Measurements from ENCODE around the gene BSND. TPM values are rescaled to one million over a fixed set of nuclear protein-coding genes. Genes with fewer than 3 reads are reported as not detected.

BSND gene
- total RNA-seq, 1 experiment from 2014 or later: 0.17 TPM

DNA sequence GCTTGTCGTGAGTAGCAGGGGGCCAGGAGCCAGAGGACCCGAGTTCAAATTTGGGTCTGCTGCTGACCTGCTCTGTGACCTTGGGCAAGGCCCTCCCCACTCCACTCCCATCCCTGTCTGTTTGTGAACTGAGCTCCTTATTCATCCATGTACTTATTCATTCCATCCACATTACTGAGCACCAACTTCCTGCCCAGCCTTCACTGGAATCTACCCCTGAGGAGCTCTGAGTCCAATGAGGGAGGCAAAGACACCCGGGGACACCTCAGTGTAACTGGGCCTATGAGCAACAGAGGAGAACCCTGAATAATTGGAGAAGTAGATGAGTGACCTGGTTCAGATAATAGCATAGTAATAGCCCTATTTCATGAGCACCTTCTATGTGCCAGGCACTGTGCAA lies 8.9 kb downstream of the BSND start:
- H3K9me3 Mint-ChIP-seq: peaks cover 10 to 15% of the 10 kb centered on the region in 2 experiments
- no peak overlapping the region for H3K4me3 Mint-ChIP-seq
- Histone ChIP-seq H3K56ac (ENCODE audit: insufficient read length, low read depth, low read length) (no peak overlapping the region), H3K27ac (ENCODE audit: insufficient read length, low read depth, low read length) (no peak overlapping the region), H2AK5ac (ENCODE audit: insufficient read length, low read length) (no peak overlapping the region), H3K9ac (ENCODE audit: extremely low read depth, insufficient read length, low read length) (no peak overlapping the region), H3K4me1 (ENCODE audit: insufficient read depth, low read length) (peaks cover 3% of the 10 kb centered on the region; the same call in 1 of the 2 replicates), H2BK20ac (ENCODE audit: low read depth, low read length, poor library complexity, severe bottlenecking) (no peak overlapping the region), H2BK12ac (ENCODE audit: insufficient read length, low read depth, low read length) (no peak overlapping the region), H3K23me2 (ENCODE audit: insufficient read length, low read depth, low read length, poor library complexity, severe bottlenecking) (no peaks in the 10 kb centered on the region), H3K79me2 (ENCODE audit: insufficient read depth, low read length) (no peaks in the 10 kb centered on the region), H4K8ac (replicated peaks; ENCODE audit: insufficient read length, low read depth, low read length) (no peak overlapping the region), H2BK5ac (ENCODE audit: insufficient read length, low read length) (no peak overlapping the region), H4K20me1 (ENCODE audit: control insufficient read depth, insufficient read depth, insufficient read length) (no peaks in the 10 kb centered on the region), H3K9me3 (ENCODE audit: control insufficient read depth, low read depth, low read length) (no peaks in the 10 kb centered on the region), H2AFZ (ENCODE audit: low read length) (no peak overlapping the region), H4K91ac (ENCODE audit: insufficient read length, low read depth, low read length) (no peak overlapping the region), H3K14ac (ENCODE audit: insufficient read depth, low read length) (no peak overlapping the region), H4K5ac (ENCODE audit: insufficient read length, low read depth, low read length) (no peak overlapping the region), H3K4me2 (ENCODE audit: insufficient read depth, insufficient read length, low read length) (no peak overlapping the region), H3K23ac (ENCODE audit: insufficient read length, low read depth, low read length) (no peak overlapping the region), H3K18ac (ENCODE audit: insufficient read length, low read depth, low read length) (no peak overlapping the region), H2BK15ac (ENCODE audit: low read depth, low read length) (no peak overlapping the region), H2BK120ac (ENCODE audit: low read depth, low read length, poor library complexity, severe bottlenecking) (no peak overlapping the region), H3T11ph (ENCODE audit: low read length) (no peak overlapping the region), H3K79me1 (ENCODE audit: insufficient read depth, low read depth, low read length, poor library complexity, severe bottlenecking) (no peaks in the 10 kb centered on the region), H3K4ac (ENCODE audit: low read depth, low read length) (no peak overlapping the region), H3K27me3 (ENCODE audit: insufficient read depth, low read length) (no peaks in the 10 kb centered on the region; the same call in 1 of the 2 replicates)
- H3K4me1 Mint-ChIP-seq: peaks cover 15 to 18% of the 10 kb centered on the region in 2 experiments
- TF ChIP-seq, protein P1, sequence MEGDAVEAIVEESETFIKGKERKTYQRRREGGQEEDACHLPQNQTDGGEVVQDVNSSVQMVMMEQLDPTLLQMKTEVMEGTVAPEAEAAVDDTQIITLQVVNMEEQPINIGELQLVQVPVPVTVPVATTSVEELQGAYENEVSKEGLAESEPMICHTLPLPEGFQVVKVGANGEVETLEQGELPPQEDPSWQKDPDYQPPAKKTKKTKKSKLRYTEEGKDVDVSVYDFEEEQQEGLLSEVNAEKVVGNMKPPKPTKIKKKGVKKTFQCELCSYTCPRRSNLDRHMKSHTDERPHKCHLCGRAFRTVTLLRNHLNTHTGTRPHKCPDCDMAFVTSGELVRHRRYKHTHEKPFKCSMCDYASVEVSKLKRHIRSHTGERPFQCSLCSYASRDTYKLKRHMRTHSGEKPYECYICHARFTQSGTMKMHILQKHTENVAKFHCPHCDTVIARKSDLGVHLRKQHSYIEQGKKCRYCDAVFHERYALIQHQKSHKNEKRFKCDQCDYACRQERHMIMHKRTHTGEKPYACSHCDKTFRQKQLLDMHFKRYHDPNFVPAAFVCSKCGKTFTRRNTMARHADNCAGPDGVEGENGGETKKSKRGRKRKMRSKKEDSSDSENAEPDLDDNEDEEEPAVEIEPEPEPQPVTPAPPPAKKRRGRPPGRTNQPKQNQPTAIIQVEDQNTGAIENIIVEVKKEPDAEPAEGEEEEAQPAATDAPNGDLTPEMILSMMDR (conservative IDR thresholded peaks at IDR 0.05): no peak
- no peak for DNase-seq
- H3K27ac Mint-ChIP-seq: no peak overlapping the region
- H3K27me3 Mint-ChIP-seq (ENCODE audit: low read depth): peaks cover 23% of the 10 kb centered on the region
- WGBS (ENCODE audit: extremely low coverage, insufficient read length, low lambda C conversion rate): no CpG with 5 or more reads among the region's 3 CpGs
- H3K36me3 Mint-ChIP-seq (ENCODE audit: insufficient read depth in 1 of 3, low read depth in 3 of 3): peaks cover 0 to 15% (median 0%) of the 10 kb centered on the region in 3 experiments
